ENCODE measurements around the gene SYK.

The SYK gene

GRCh38 chr9:90909747-90910283 lies 108.2 kb downstream of the SYK start:
- DNase-seq = no peak

DNA sequence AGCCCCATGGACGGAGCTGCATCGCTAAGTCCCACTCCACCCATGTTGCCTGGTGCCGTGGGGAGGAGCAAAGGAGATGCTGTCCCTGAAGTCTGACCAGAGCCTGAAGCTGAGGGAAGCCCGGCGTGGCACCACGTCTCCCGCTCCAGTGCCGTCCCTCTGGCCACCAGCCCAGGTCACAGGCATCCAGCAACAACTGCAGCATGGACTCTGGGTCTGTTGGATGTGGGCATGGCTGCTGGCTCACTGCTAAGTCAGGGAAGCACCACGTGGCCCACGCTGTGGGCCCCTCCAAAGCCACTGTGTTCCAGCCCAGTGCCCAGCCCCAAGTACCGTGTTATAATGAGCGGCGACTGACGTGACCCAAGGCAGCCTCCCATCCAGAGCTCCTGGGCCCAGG lies 112.6 kb downstream of the SYK start:
- DNase-seq = no peak

DNA sequence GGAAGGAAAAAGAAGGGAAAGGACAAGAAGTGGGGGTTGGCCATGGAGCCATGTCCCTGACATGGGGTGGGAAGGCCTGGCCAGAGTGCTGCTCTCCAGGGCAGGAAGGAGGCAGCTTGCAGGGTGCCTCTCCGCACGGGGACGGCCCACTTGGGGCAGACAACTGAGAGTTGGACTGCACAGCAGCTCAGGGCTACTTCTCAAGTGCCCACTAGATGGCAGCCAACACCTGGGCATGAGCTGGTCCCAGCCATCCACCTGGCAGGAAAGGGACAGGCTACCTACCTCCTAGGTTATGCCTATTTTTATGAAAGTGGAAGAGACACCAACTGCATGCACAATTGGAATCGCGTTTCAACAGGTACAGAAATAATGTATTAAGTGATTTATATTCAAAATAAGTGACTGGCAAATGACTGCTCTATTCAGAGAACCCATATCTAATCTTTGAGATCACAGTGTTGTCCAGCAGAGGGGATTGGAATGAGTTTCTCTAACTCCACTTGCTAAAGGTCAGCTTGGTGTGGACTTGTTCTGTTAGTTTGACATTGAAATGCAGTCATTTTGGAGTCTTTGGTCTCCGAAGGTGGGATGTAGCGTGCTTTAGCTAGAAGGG lies 113.4 kb downstream of the SYK start:
- peak; percentile 64 for DNase-seq

DNA sequence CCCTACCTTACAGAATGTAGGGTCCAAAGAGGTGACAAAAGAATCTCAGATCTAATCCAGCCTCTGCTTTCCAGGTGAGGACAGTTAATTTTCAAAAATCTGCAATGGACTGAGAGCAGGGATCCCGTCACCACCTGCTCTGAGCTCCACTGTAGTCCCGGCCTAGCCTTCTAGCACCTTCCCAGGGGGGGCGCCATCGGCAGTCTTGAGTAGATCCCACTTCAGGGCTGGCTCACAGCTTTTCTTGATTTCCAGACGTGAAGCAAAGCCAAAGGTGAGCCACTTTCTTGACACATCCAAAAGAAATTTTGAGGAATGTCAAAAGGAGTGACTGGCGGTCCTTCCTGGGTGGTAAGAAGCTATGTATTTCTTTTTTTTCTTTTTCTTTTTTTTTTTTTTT lies 114.1 kb downstream of the SYK start:
- DNase-seq = peak; percentile 27

GRCh38 chr9:90916147-90916734 lies 114.6 kb downstream of the SYK start:
- peak; percentile 31 for DNase-seq

DNA sequence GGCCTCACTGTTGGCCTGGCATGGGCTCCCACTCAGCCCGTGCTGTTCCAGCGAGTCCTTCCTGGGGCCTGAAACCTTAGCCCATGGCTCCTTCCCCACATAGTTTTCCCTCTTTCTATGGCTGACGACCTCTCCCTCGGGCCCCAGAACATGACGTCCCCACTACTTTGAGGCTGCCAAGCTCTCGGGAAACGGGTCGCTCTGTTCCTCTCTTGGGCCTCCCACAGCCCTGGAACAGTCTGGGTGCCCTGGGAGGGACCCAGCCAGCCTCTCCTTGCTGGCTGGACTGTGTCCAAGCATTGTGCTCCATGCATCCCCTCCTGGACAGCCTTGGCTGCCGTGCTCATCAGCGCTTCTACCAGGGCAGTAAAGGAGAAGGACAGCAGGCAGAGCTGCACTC lies 118.3 kb downstream of the SYK start:
- DNase-seq = no peak

DNA sequence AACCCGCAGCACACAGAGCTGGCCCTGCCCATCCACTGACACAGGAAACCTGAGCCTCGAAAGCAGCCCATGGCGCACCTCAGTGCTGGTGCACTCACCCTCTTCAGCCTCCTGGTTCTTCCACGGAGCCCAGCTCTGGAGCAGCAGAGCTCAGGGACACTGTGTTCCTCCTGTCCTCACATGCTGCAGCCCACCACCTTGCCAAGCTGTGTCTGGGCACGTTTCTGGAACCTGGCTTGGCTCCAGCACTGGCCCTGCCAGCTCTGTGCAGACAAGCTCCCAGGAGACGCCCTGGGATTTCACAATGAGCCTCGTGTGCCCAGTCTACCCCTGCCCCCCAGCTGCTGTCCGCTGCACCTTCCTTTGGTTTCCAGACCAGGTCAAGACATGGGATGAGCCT lies 119.5 kb downstream of the SYK start:
- DNase-seq = no peak

- DNase-seq = no peak
Observed at GRCh38 chr9:90921969-90922368, 120.3 kb downstream of the SYK start.

DNA sequence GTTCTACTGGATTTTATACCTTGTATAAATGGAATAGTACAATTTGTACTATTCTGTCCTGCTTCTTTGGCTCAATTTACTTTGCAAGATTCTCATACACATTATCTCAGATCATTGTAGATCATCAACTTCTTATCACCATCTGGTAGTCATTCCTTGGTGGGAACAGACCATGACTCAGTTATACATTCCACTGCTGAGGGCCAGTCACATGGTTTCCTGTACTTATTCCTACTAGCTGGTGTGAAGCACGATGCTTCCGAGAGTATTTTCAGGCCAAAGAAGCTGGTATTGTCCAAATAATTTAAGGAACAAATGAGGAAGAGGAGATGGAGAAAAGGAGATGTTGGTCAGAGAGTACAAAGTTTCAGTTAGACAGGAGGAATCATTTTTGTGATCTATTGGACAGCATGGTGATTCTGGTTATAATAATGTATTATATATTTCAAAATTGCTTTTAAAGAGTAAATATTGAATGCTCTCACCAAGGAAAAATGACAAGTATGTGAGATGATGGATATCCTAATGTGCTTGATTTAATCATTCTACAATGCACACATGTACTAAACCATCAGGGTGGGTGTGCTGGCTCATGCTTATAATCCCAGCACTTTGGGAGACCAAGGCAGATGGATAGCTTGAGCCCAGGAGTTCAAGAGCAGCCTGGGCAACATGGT lies 124.1 kb downstream of the SYK start:
- peak; percentile 89 for DNase-seq

DNA sequence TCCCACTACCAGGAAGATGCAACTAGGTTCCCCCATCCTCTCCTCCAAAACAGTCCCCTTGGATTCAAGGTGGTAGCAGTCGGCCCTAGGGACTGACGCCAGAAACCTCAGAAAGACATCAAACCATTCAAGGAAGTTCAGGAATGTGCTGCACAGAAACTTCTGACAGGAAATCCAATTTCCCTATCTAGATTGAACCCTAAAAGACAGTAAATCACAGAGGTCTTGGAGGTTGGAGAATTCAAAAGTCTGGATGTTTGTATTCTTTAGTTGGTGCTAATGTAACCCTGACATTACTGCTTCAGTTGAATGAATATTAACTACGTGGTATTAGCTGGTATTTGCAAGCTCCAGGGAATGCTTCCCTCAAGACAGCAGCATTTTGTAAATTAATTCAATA lies 125.3 kb downstream of the SYK start:
- DNase-seq = peak; percentile 52

DNA sequence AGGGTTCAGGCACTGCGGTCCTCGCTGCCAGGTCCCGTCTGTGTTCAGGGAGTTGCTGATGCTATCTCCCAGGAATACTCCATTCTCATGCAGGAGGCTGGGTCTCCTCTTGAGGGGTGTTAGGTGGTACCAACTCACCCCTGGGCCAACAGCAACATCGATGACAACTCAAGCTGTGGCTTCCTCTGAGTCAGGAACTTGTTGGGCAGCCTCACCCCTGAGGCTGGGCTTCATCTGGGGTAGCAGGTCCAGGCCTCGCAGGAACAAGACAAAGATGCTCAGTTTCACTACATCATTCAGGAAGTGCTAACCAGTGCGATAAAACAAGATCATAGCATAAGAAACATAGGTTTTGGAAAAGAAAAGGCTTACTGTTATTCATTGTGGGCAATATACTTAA lies 125.9 kb downstream of the SYK start:
- DNase-seq = no peak

GRCh38 chr9:90929626-90930025 lies 128.0 kb downstream of the SYK start:
- no peak for DNase-seq

- DNase-seq = no peak
Observed at GRCh38 chr9:90933468-90933867, 131.8 kb downstream of the SYK start.

GRCh38 chr9:90939351-90939750 lies 137.7 kb downstream of the SYK start:
- no peak for DNase-seq

DNA sequence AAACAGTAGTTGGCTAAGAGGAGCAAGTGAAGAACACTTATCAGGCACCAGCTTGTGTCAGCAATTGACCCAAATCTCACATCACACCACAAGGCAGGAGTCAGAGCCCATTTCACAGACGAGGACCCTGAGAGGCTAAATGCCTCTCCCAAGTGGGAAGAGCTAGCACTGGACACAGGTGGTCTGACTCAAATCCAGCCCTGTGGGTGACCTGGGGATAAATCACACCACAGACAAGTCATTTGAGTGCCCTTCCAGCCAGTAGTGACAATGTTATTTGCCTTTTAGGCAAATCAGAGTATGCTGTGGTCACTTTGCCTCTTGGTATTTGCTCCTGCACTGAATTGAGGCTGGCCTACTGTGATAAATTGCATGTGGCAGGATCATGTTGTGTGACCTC lies 138.7 kb downstream of the SYK start:
- no peak for DNase-seq

- no peak for DNase-seq
Observed at GRCh38 chr9:90941661-90942060, 140.0 kb downstream of the SYK start.

DNA sequence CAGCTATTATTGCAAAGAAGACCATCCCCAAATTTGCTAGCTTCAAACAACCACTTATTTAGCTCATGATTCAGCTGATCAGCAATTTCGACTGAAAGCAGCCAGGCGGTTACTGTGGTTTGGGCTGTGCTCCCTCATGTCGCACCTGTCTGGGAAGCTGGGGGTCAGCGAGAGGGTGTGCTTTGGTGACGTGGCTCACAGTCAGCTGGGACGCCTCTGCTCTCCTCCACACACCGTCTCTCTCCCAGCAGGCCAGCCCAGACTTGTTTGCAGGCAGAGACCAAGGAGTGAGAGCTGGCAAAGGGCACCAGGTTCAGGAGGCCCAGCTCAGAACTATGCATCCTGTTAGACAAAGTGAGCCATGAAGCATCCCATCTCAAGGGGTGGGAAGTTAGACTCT lies 140.9 kb downstream of the SYK start:
- no peak for DNase-seq

DNA sequence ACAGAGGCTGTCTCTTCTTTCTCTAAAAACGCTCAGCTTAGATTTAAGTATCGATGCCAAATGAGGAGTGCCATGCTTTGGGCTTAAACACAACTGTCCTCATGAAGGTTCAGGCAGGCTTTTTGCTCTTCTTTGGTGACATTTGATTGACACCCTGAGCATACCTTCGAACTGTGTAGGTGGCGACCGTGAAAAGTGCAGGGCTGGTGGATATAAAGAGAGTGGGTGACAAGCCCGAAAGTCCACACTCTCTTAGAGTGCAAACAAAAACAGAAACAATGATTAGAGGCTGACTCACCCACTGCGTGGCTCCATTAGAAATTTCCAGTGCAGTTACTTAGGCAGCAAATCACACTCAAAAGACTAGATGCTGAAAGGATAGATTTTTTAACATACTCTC lies 141.7 kb downstream of the SYK start:
- no peak for DNase-seq

- DNase-seq = no peak
Observed at GRCh38 chr9:90945336-90945735, 143.7 kb downstream of the SYK start.

DNA sequence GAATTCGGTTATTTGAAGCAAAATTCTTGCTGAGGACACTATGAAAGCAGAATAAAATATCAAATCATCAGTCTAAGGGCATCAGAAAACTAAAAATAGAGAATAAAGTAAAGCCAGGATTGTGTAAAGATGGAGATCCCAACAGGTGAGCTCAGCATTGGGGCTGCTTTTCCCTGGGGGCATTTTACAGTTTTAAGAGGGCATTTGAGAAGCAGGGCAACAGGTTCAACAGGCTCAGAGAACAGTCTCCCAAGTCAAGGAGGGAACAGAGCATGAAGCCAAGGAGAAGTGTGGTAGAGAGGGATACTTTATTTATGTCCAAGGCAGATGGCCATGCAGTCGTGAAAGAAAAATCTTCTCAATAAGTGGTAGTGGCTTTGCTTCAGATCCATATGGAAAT lies 145.4 kb downstream of the SYK start:
- DNase-seq = no peak
